Anterior cingulate cortex (tissue), 58 donors: ENCODE data around the gene NCF2.

Experiments
- DNase-seq, 58 donors: peaks; one replicate each; lab custom pipeline; 2025; lab: John Stamatoyannopoulos, UW

NCF2 gene

GRCh38 chr1:183508694-183509093, 81.6 kb downstream of the NCF2 start:
- no peak for DNase-seq

GRCh38 chr1:183506561-183506960, 83.7 kb downstream of the NCF2 start:
- DNase-seq = no peak
